Urinary bladder (tissue), 4 donors: Measurements from ENCODE around the gene ZBP1. TPM values are rescaled to one million over a fixed set of nuclear protein-coding genes. Genes with fewer than 3 reads are reported as not detected.

ENCODE experiments used
- DNase-seq: peaks from one replicate; pipeline ENCODE4 v3.0.0-alpha.2; 2015; ENCODE audit errors: extremely low spot score
- H3K27ac ChIP-seq: one replicate; pipeline ENCODE4 v1.5.1; 2013; ENCODE audit warnings: low read depth, mild to moderate bottlenecking, moderate library complexity
- H3K36me3 ChIP-seq: one replicate; pipeline ENCODE4 v1.6.1; 2013; ENCODE audit warnings: mild to moderate bottlenecking, moderate library complexity; ENCODE audit not compliant: insufficient read depth
- H3K4me1 ChIP-seq: one replicate; pipeline ENCODE4 v1.6.1; 2013; ENCODE audit warnings: mild to moderate bottlenecking, moderate library complexity; ENCODE audit not compliant: insufficient read depth
- H3K4me3 ChIP-seq: one replicate; pipeline ENCODE4 v1.5.1; 2013; ENCODE audit warnings: low read depth, low read length
- WGBS: extraction: QIAGEN DNeasy Blood & Tissue Kit; methylation state at CpG from one replicate; pipeline ENCODE4 v1.1.7; 2013; 5-methylcytosine and 5-hydroxymethylcytosine counted together
- polyA plus RNA-seq: library from polyadenylated mRNA; stranded (reverse); fragments of 200-250 nt; gene quantifications from one replicate; pipeline ENCODE4 v1.2.3, GENCODE V29; 2013
- total RNA-seq: library from RNA; depleted of rRNA; stranded (reverse); fragments of >200 nt; gene quantifications from one replicate; pipeline ENCODE4 v1.2.3, GENCODE V29; 2014
- donor health status: healthy with polysubstance abuse.
- donor health status: healthy.

Gene ZBP1
- total and polyA plus RNA-seq, 2 donors = 0.46 TPM; not detected in 1

- WGBS = 57% methylated on average over 14 of the region's 14 CpGs
- H3K4me3 ChIP-seq = no peak within 1 kb of the TSS
- DNase-seq = no peak
Observed at GRCh38 chr20:57560554-57561355, 59.5 kb downstream of the ZBP1 start, which contains the start of gene PCK1. PCK1 (plus strand) TSS chr20:57561110; CDS start chr20:57561412, 302 bp downstream.

GRCh38 chr20:57559658-57560553 is 60.3 kb downstream of the ZBP1 start:
- Histone ChIP-seq H3K4me1 (no peaks in the 10 kb centered on the region), H3K4me3 (no peak overlapping the region), H3K27ac (no peak overlapping the region), H3K36me3 (no peaks in the 10 kb centered on the region)
- no peak for DNase-seq
- 81% methylated on average over 8 of the region's 8 CpGs for WGBS

More at GRCh38 chr20:57560554-57561355, 59.5 kb downstream of the ZBP1 start, which contains the start of gene PCK1:
- Histone ChIP-seq H3K27ac (no peak within 1 kb of the TSS), H3K4me1 (no peaks in the 10 kb centered on the region), H3K36me3 (no peaks in the 10 kb centered on the region)

GRCh38 chr20:57559289-57559634 is 61.0 kb downstream of the ZBP1 start:
- H3K27ac ChIP-seq = no peak overlapping the region
- no peak for DNase-seq
- WGBS = 90% methylated on average over 10 of the region's 10 CpGs
- no peaks in the 10 kb centered on the region for H3K4me1 ChIP-seq
- no peaks in the 10 kb centered on the region for H3K36me3 ChIP-seq
- no peak overlapping the region for H3K4me3 ChIP-seq

GRCh38 chr20:57558614-57559288 is 61.5 kb downstream of the ZBP1 start:
- no peak for DNase-seq
- WGBS = 51% methylated on average over 15 of the region's 15 CpGs
- Histone ChIP-seq H3K4me3 (no peak overlapping the region), H3K4me1 (no peaks in the 10 kb centered on the region), H3K36me3 (no peaks in the 10 kb centered on the region), H3K27ac (no peak overlapping the region)

- WGBS = 72% methylated on average over 9 of the region's 9 CpGs
Observed at GRCh38 chr20:57557926-57558613, 62.2 kb downstream of the ZBP1 start.

GRCh38 chr20:57556980-57557274 is 63.3 kb downstream of the ZBP1 start:
- no peak overlapping the region for H3K4me3 ChIP-seq
- no peaks in the 10 kb centered on the region for H3K36me3 ChIP-seq
- no peak overlapping the region for H3K27ac ChIP-seq
- no peak for DNase-seq
- H3K4me1 ChIP-seq = no peaks in the 10 kb centered on the region
- WGBS = 85% methylated on average over 3 of the region's 3 CpGs

More at GRCh38 chr20:57557926-57558613, 62.2 kb downstream of the ZBP1 start:
- Histone ChIP-seq H3K36me3 (no peaks in the 10 kb centered on the region), H3K4me1 (no peaks in the 10 kb centered on the region), H3K4me3 (no peak overlapping the region), H3K27ac (no peak overlapping the region)
- DNase-seq = no peak

GRCh38 chr20:57555457-57556184 is 64.6 kb downstream of the ZBP1 start:
- DNase-seq = no peak
- Histone ChIP-seq H3K4me1 (no peaks in the 10 kb centered on the region), H3K27ac (no peak overlapping the region), H3K36me3 (no peaks in the 10 kb centered on the region), H3K4me3 (no peak overlapping the region)
- WGBS = 55% methylated on average over 11 of the region's 11 CpGs

Other genes with a start within 250 kb of the ZBP1 start
- gene RBM38, start 229.0 kb downstream of the ZBP1 start, total RNA-seq = 19.5 TPM
- 103 TPM for gene RBM38, start 229.0 kb downstream of the ZBP1 start, polyA plus RNA-seq
- gene CTCFL, start 95.3 kb downstream of the ZBP1 start, total RNA-seq = not detected
- not detected for gene CTCFL, start 95.3 kb downstream of the ZBP1 start, polyA plus RNA-seq
- gene PCK1, start 59.3 kb downstream of the ZBP1 start, total RNA-seq = 0.79 TPM
- gene PCK1, start 59.3 kb downstream of the ZBP1 start, polyA plus RNA-seq = 2.9 TPM
- gene PMEPA1, start 89.6 kb upstream of the ZBP1 start, total RNA-seq = 20.6 TPM
- gene PMEPA1, start 89.6 kb upstream of the ZBP1 start, polyA plus RNA-seq = 20.4 TPM